Measurements from ENCODE around the gene IGSF5. TPM values are rescaled to one million over a fixed set of nuclear protein-coding genes. Genes with fewer than 3 reads are reported as not detected.

The IGSF5 gene
- total and polyA plus RNA-seq, 2 of the 4 experiments (the other 2 are of a cell fraction): not detected

GRCh38 chr21:39822042-39822441 lies 77.1 kb downstream of the IGSF5 start:
- TF ChIP-seq, protein P1, sequence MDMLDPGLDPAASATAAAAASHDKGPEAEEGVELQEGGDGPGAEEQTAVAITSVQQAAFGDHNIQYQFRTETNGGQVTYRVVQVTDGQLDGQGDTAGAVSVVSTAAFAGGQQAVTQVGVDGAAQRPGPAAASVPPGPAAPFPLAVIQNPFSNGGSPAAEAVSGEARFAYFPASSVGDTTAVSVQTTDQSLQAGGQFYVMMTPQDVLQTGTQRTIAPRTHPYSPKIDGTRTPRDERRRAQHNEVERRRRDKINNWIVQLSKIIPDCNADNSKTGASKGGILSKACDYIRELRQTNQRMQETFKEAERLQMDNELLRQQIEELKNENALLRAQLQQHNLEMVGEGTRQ (IDR thresholded peaks at IDR 0.05; ENCODE audit: low read depth, low read length): no peak
- TF ChIP-seq ELK1 (IDR thresholded peaks at IDR 0.05; ENCODE audit: borderline replicate concordance, low read depth, low read length) (no peak), CEBPB (IDR thresholded peaks at IDR 0.05; ENCODE audit: low read depth, low read length) (no peak), MAFK (IDR thresholded peaks at IDR 0.05; ENCODE audit: low read depth, low read length) (no peak), FOS (IDR thresholded peaks at IDR 0.05; ENCODE audit: low read depth, low read length) (no peak), BHLHE40 (IDR thresholded peaks at IDR 0.05; ENCODE audit: low read depth, low read length) (no peak), NFE2L2 (IDR thresholded peaks at IDR 0.05; ENCODE audit: low read depth, low read length) (no peak), RFX5 (IDR thresholded peaks at IDR 0.05; ENCODE audit: low read depth, low read length) (no peak), MAZ (IDR thresholded peaks at IDR 0.05; ENCODE audit: borderline replicate concordance, low read depth, low read length) (no peak), SMC3 (IDR thresholded peaks at IDR 0.05; ENCODE audit: low read depth, low read length) (no peak), CHD1 (IDR thresholded peaks at IDR 0.05; ENCODE audit: low read depth, low read length) (no peak), RCOR1 (IDR thresholded peaks at IDR 0.05; ENCODE audit: insufficient replicate concordance, low read length) (no peak)
- POLR2A ChIA-PET (ENCODE audit: unreplicated experiment): no interaction called here
- no peak overlapping the region for H2BK5ac ChIP-seq (ENCODE audit: low read depth, low read length, poor library complexity, severe bottlenecking)

More at GRCh38 chr21:39822042-39822441, 77.1 kb downstream of the IGSF5 start:
- Histone ChIP-seq H3K9me1 (ENCODE audit: insufficient read depth, low read length) (no peaks in the 10 kb centered on the region), H3K79me1 (ENCODE audit: low read depth in 1 of 2, low read length in 2 of 2) (no peaks in the 10 kb centered on the region), H2BK15ac (ENCODE audit: low read depth, low read length) (no peak overlapping the region), H2BK20ac (ENCODE audit: low read depth, low read length) (no peak overlapping the region), H3K27ac (ENCODE audit: insufficient read depth, low read length) (no peak overlapping the region), H4K5ac (ENCODE audit: low read depth, low read length) (no peak overlapping the region), H3K36me3 (ENCODE audit: control insufficient read depth, insufficient read depth, low read length) (no peaks in the 10 kb centered on the region), H3K23ac (ENCODE audit: low read depth, low read length) (no peak overlapping the region), H3K27me3 (ENCODE audit: control insufficient read depth, insufficient read depth, low read length) (no peaks in the 10 kb centered on the region), H3K56ac (ENCODE audit: extremely low read depth, insufficient read depth, low read length) (no peak overlapping the region), H2AFZ (replicated peaks; ENCODE audit: low read length, poor library complexity) (no peak overlapping the region), H4K8ac (ENCODE audit: low read depth in 2 of 2, low read length in 2 of 2) (no peak overlapping the region), H4K91ac (ENCODE audit: insufficient read depth, low read depth, low read length) (no peak overlapping the region), H3K4me2 (ENCODE audit: low read depth, low read length) (no peak overlapping the region), H3K4me3 (ENCODE audit: insufficient read depth, low read depth, low read length) (no peak overlapping the region), H3K18ac (ENCODE audit: low read depth, low read length) (no peak overlapping the region), H2AK9ac (replicated peaks; ENCODE audit: low read depth, low read length, poor library complexity) (no peak overlapping the region), H3K9me3 (ENCODE audit: control insufficient read depth, insufficient read depth, low read length) (peaks cover 5% of the 10 kb centered on the region), H3K4me1 (ENCODE audit: control insufficient read depth, insufficient read depth, low read length) (no peaks in the 10 kb centered on the region), H4K20me1 (ENCODE audit: insufficient read depth, low read length) (no peaks in the 10 kb centered on the region), H3K4ac (ENCODE audit: low read depth, low read length) (no peak overlapping the region), H2BK120ac (ENCODE audit: low read depth, low read length) (no peak overlapping the region), H3K14ac (replicated peaks; ENCODE audit: low read depth, low read length) (no peak overlapping the region), H3K9ac (ENCODE audit: low read depth, low read length) (no peak overlapping the region), H2AK5ac (ENCODE audit: low read depth, low read length) (no peak overlapping the region)
- no peak for DNase-seq
- no peak for ATAC-seq (ENCODE audit: low read depth)
- in situ Hi-C loops (cut with MboI; ENCODE audit: low sequenced_read_pairs) (no loop called here), dilution Hi-C loops (cut with HindIII; ENCODE audit: low sequenced_read_pairs, unreplicated experiment) (no loop called here), intact Hi-C loops (cut with micrococcal nuclease) (no loop called here)
- BruUV-seq (replicated peaks): no TSS peak
- 50% methylated on average over 1 of the region's 3 CpGs; no CpG with 5 or more reads in 1 of the 2 experiments for WGBS, 2 experiments (ENCODE audit: extremely low coverage in 2 of 2, insufficient read length in 1 of 2)
- CTCF ChIA-PET: no interaction called here

Measured in IMR-90 (cell line).